AG20443 (cell line): ENCODE results near the gene PTPRN2.

ENCODE experiments used
- DNase-seq: peaks from one replicate; pipeline ENCODE4 v3.0.0; 2012; ENCODE audit warnings: low spot score, mixed read lengths

PTPRN2 gene

DNA sequence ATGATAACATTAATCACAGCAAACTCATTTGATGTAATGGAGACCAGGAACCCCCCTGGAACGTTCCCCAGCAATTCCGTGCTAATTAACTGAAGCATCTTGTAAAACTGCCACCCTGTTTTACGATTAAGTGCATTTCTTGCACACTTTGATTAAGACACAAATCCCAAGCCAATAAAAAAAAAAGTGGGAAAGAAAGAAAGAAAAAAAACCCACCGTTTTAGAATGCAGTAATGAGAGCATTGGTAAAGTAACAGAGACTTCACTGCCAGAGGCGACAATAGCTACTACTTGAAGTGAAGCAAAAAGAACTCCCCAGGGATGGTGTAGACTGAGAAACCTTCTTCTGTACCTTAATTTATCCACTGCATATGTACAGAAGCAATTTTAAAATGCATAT is 616.1 kb downstream of the PTPRN2 start:
- DNase-seq, result no peak

DNA sequence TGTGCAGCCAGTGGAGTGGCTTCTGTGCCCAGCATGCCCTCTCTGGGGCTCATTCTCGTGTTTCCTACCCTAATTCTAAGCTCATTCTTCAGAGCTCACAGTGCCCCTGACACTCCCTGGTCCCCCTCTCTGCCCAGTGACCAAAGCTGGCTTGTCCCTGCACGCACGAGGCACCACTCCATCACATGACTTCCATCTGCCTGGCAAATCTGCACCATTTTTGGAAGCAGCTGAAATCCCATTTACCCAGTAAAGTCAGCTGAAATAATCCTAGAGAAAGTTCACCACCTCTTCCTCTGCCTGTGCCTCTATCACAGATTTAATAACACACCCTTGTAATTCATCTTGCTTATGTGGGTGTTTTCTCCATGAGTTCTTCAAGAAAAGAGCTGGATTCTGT is 616.9 kb downstream of the PTPRN2 start:
- DNase-seq, result no peak

DNA sequence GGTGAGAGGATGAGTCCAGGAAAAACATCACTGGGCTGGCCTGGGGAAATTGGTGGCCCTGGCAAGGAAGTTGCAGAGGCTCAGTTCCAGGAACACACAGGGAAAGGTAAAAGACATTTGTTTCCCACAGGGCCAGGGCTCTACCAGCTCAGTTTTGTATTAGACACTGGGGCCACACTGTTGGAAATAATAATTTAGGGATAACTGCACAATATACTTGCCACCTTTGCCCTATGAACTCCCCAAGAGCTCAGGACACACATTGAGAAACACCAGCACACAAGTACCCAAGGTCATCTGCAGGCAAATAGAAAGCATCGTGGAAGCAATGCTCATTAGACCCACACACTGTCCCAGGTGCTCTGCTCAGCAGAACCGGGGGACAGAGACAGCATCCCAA is 617.6 kb downstream of the PTPRN2 start:
- no peak for DNase-seq

DNA sequence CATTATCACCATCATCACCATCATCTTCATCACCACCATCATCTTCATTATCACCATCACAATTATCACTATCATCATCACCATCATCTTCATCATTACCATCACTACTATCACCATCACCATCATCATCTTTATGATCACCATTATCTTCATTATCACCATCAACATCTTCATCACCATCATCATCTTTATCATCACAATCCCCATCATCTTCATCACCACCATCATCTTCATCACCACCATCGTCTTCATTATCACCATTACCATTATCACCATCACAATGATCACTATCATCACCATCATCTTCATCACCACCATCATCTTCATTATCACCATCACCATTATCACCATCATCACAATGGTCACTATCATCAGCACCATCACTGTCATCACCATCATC is 621.1 kb downstream of the PTPRN2 start:
- no peak for DNase-seq

DNA sequence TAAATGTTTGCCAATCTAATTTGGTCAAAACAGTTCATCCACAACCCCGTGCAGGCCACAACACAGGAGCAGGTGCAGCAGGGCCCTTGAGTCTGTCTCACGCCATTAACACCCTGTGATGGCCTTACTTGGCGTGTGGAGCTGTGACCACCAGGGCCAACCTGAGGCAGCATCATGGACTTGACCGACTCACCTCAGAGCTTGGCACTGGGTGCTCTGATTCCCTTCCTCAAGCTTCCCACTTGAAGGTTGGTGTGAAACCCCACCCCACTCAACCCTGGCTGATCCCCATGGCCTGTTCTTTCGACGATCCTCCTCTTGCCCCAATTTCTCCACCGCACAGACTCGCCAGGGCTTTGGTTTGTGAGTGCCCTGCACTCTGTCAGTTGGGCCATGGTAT is 623.1 kb downstream of the PTPRN2 start:
- no peak for DNase-seq

DNA sequence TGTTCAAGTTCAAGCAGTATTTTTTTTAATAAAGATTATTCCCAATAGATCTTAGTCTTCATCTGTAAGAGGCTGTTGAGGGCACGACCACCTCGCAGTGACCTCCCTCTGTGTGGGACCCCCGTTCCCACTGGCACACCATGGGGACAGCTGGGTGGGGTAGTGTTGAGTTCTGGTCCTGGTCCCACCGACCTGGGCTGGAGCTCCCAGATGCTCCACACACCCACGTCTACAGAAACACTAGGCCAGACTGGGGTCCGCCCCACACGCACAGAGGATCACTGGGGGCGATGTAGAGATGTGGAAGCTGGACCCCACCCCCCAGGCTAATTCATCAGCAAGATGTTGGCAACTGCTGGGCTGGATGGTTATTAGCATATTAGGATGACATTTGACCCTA is 623.6 kb downstream of the PTPRN2 start:
- DNase-seq, result no peak

DNA sequence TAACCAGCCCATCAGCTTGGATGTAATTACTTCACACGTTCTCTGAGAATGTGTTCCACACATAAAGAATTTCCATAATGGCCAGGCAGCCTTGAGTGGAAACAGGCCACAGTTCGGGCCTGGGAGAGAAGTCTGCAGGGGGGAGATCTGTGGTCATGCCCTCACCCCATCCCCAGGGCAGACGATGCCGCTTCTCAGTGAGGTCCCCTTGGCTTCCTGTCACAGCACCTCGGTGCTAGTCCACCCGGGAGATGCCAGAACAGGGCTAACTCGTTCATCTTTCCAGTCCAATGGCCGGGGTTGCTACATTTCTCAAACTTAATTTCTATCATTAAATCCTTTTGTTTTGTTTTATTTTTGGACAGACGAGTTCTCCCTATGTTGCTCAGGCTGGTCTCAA is 624.1 kb downstream of the PTPRN2 start:
- no peak for DNase-seq

DNA sequence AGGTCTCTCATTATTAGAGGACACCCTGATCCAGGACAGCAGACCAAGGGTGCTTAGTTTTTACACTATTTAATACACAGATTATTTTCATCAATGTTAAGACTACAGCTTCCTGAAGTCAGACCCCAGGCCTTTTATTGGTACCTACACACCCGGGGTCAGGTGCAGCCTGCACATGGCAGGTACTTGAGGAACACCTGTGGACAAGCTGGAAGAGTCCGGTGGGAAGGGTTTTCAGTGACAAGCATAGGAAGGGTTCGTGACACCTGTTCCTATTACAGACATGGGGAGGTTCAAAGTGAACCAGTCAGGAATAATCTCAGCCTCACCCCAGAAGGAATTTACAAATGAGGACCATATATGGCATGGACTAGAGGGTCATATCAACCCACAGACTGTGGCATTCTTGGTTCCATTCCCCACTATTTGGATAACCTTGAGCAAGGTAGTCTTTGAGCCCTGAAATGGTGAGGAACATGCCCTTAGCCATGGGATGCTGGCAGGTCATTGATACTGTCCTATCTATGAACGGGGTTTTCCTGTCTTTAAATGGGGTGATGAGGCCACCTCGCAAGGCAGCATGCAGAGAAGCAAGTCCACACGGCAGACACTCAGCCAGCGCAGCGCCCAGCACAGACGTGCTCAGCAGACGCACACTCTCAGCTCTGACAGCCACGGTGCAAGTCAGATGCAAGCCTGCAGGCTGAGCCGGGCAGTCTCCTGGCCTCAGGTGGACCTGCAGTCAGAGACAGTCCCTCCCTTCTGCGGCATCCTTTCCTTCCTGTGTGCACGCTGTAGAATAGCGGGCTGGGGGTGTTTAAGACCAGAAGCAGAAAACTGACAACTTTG is 624.9 kb downstream of the PTPRN2 start:
- no peak for DNase-seq

DNA sequence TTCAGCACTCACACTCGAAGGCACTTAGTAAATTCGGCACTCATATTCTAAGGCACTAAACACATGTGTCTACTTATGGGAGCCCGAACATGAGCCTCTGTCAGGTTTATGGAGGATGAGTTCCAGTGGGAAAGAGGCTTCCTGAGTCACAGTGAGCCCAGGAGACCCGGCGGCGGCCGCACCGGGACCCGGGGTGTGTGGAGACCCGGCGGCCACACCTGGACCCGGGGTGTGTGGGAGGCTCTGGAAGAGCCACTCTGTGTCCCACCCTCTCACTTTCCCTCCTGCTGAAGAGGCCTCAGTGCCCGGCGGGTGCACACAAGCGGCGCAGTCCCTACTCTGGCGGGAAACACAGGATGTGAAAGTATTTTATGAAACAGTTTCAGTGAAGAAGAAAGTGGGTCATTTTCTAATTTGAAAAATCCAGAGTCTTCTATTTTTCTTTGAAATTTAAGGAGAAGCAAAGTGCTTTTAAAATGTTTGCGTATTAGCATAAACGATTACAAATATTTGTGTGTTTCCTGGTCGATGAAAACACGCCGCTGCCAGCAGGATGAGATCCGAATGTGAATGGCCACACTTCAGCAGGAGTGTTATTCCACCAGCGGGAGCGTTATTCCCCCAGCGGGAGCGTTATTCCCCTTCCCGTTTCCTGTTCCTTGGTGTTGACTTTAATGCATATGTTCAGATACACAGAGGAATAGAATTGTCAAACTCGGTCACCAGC is 625.7 kb downstream of the PTPRN2 start:
- no peak for DNase-seq

DNA sequence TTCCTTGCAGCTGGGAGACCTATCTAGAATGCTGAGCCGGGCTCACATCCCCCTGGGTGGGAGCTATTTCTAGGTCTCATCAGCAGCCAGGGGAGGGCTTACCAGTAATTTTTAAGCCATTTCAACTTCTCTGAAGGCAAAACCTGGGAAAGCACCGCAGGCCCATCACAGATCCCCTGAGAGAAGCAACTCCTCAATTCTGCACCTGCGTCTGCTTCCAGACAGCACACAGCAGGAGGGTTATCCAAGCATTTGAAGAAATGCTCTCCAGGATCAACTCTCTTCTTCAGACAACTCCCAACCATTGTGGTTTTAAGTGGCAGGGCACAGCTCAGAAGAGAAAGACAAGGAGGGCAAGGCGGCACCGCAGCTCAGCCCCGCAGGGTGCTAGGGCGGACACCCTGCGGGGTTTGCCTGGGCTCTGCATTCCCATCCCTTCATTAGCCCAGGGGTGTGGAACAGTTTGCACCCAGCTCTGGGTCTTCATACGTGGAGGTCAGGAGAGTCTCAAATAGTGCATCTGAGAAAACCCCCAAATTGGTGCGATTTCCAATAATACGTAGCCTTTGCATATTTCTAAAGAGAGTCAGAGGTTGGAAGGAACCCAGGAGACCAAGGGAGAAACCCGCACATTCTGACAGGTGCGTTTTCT is 632.1 kb downstream of the PTPRN2 start:
- DNase-seq, result no peak

DNA sequence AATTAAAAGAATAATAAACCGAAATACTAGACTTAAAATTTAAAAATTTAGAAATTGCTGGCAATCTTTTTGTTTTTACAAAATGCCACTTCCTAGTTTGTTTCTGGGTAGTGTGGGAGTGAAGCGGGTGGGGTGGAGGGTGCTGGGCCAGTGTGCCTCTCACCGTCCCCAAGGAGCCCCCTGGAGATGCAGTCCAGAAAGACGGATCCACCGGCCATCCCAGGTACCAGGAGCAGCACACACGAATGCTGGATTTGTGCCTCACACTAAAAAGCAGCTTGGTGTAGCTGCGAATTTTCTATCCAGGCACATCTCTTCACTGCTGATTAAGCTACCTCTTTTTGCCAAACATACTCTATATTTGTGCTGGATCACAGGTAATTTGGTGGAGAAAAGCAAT is 632.7 kb downstream of the PTPRN2 start:
- no peak for DNase-seq

DNA sequence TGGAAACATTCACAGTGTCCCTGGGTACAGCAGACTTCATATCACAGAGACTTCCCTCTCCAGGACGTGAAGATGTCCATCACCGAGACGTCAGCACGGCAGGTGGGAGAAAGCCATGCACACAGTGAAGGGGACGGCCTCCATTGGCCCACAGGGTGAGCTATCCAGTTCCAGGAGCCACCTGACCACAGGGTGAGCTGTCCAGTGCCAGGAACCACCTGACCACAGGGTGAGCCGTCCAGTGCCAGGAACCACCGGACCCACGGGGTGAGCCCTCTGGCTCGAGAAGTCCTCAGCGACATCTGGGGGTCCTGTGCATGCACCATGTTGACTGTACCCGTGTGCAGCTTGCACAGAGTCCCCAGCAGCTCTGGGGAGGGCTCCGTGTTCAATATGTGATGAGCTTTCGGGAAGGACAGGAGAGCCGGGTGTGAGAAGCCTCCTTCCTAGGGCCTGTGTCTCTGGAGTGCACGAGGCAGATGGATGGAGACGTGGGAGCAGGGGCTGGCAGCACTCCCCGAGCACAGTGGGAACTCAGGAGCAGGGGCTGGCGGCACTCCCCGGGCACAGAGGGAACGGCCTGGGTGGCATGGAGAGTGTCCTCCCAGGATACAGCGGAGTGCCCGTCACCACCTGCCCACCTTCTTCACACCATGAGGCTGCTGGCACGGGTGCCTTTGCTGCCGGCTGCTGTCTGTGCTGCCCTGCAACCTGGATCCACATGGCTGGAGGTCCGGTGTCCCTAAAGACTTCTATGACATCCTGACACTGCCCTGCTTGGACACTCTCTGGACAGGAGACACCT is 634.6 kb downstream of the PTPRN2 start:
- no peak for DNase-seq

DNA sequence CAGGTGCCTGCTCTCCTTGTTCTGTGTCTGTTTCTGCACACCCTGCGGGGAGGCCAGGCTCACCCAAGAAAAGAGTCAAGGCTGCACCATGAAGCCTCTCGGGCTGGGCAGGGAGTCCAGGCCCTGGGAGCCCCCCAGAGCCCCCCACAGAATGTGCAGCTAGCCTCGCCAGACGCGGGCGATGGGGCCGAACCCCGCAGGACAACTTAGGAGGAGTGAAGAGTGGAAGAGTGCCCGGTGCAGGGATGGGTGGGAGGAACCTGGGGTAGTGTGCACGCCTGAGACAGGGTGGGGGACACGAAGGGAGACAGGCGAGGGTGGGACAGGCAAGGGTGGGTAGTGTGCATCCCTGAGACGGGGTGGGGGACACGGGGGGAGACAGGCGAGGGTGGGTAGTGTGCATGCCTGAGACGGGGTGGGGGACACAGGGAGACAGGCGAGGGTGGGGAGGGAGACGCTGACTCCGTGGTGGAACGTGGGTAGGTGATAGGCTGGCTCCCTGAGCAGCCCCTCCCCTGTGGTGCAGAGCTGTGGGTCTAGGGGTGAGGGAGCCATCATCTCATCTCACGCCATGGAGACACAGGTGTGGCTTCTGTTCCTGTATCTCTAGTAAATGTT is 635.5 kb downstream of the PTPRN2 start:
- DNase-seq, result no peak

DNA sequence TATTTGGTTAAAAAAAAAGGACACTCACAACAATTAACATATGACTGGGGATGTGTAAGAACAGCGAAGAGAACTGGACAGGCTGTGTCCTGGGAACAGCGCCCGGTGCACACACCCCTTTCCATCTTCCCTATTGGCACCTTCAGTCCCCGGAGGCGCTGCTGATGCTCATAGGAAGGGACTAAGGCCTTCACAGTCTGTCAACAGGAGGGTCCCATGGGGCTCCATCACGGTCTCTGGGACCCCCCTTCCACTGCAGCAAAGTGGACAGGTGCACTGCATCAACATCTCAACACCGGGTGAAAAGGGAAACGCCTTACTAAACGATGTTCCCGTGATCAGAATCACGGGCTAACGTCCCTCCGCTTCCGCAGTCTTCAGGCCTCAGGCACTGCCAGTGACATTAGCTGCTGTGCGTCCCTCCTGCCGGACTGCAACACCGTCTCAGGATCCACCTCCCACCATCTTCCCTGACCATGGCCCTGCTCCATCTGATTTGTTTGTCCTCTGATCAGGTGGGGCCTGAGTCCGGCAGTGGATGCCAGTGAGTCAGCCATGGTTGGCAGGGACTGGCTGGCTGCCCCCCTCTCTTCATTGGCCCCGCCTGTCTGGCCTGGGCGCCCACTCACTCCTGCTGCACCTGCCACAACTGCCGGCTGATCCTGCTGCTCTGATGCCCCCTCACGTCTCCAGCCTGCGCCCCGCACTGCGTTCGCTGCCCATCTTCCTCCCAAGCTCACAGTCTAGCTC is 636.1 kb downstream of the PTPRN2 start:
- DNase-seq, result no peak

DNA sequence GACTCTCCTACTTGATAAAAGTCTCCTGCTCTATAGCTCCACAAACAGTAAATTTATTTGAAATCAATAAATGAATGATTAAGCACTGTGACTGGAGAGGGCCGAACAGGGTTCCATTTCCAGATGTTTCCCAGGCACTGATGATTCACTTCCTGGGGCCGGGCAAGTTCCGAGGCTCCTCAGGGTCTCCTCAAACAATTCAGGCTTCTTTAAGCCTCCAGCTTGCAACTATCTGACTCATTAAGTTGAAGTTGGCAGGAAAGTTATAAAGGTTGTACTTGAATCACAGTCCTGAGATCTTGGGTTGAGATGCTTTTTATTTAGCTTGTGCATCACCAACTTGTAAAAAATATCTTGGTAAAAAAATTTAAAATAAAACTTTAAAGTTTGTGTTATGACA is 637.9 kb downstream of the PTPRN2 start:
- DNase-seq, result no peak

DNA sequence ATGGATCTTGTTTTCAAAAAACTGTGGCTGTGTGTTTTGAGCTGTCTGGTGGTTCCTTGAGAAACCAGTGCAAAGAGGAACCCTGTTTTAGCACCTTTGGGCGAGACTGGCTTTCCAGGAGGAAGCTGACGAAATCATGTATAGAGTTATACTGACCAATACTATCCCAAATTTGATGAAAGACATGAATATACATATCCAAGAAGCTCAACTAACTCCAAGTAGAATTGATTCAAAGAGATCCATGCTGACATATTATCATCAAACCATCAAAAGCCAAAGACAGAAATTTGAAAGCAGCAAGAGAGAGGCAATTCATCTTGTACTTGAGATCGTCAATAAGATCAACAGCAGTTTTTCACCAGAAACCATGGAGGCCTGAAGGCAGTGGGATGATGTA is 640.1 kb downstream of the PTPRN2 start:
- no peak for DNase-seq

DNA sequence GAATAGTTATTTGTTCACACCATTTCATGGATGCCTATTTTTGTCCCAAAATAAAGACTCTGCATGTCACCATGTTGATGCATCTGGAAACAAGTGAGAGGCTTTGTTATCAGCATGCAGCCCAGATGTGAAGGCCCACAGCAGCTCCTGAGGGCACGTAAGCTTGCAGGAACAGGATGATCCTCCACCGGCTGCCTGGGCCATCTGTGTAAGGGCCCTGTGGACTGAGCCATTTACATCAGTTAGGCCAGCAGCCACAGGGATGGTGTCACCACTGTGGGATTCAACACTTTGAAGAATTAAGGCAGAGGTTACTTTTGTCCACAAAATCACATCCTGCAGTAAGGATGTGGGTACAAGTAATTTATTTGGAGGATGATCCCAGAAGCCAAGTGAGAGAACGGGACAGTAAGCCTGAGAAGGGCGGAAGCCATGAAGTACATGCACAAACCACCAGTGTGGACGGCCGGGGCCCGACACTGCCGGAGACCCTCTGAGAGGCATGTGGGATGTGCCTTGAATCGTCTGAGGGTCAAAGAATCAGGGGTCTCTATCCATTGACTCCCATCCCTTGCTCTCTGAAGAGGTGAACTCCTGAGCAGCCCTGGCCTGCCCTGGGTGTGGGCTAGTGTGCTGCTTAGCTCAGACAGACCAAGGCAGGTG is 641.1 kb downstream of the PTPRN2 start:
- DNase-seq, result no peak

DNA sequence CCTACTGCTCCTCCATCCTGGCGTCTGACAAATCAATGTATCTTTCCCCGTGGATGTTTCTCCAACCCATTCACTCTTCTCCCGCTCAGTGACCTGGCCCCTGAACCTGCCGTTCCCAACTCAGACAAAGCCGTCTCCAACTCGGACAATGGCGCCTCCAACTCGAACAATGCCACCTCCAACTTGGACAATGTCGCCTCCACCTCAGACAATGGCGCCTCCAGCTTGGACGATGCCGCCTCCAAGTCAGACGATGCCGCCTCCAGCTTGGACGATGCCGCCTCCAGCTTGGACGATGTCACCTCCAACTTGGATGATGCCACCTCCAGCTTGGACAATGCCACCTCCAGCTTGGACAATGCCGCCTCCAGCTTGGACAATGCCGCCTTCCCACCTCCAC is 642.2 kb downstream of the PTPRN2 start:
- no peak for DNase-seq

DNA sequence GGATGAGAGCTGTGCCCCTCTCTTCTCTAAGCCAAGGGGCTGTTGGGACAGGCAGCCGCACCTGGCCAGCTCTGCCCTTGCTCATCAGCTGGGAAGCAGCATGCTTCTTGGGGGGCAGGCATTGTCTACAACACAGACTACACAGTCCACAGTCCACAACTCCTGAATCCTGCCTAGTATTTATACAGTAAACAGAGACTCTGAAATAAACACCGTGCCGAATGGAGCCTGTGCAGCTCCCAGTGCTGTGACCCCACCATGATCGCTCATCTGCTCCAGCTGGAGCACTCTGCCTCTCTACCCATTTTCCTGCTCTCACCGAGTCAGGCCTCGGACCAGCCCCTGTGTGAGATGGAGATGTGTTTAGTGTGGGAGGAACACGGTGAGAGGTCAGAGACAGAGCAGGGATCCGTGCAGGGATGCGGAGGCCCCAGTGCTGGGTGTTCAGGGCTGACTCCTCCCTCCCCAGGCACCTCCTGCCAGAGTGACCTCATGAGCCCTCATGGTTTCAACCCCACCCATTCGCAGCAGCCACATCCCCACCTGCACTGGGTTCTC is 642.8 kb downstream of the PTPRN2 start:
- DNase-seq, result no peak

DNA sequence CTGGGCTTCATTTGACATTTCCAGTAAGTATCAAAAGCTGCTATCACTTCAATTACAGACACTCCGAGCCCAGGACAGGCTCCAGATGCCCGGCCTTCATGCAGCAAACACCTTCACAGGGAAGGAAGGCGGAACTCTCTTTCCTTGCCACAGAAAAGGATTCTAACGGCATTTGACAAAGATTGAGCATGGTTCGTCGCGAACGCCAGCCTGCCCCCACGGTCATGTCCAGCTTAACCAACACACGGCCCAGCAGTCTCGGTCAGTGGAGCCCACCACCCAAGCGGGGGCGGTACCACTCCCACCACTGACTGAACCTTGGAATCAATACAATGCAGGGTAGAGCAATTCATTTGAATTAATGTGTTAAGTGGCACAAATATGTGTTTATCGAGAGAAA is 643.6 kb downstream of the PTPRN2 start:
- DNase-seq, result no peak
